ENCODE measurements around the gene TUBB8. TPM values are rescaled to one million over a fixed set of nuclear protein-coding genes. Genes with fewer than 3 reads are reported as not detected.

The TUBB8 gene
- total and polyA plus RNA-seq, 10 of the 15 experiments (the other 5 are each of a cell fraction or from before 2014, with no cell fraction given): not detected

DNA sequence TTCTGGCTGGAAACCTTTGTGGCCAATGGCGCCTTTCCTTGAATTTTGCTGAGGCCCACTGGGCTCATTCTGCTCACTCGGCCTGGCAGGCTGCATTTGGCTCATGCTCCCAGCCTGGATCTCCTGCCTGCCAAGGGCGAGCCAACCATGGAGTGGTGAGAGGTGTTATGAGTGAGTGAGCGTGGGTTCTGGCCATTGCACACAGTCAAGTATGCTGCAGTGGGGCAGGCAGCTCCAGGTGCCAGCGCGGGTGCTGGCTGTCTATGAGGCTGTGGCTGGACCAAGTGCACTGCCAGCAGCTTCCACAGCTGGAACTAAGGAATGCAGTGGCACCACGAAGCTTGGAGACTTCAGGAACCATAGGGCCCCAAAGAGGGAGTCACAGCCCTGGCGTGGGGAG lies 42.2 kb upstream of the TUBB8 start:
- BruUV-seq (replicated peaks): no TSS peak
- ATAC-seq (no peak), DNase-seq (ENCODE audit: low read depth, low spot score) (no peak), FAIRE-seq (no peak)
- Histone ChIP-seq H3K27me3 (replicated peaks in 1 of 2; ENCODE audit: control insufficient read depth in 2 of 2, insufficient read depth in 2 of 2, low read length in 1 of 2) (no peaks in the 10 kb centered on the region), H2AFZ (ENCODE audit: control insufficient read depth, low read depth, low read length) (no peak overlapping the region), H3K4me1 (ENCODE audit: control insufficient read depth, insufficient read depth, low read length) (no peaks in the 10 kb centered on the region), H3K9me3 (replicated peaks; ENCODE audit: control insufficient read depth, insufficient read depth, low read length) (no peaks in the 10 kb centered on the region; the same call in 2 of the 3 replicates), H3K4me3 (no peak overlapping the region), H4K20me1 (ENCODE audit: control insufficient read depth, insufficient read depth) (no peaks in the 10 kb centered on the region), H3K27ac (ENCODE audit: control insufficient read depth, insufficient read depth) (no peak overlapping the region), H3K36me3 (ENCODE audit: control insufficient read depth in 2 of 2, insufficient read depth in 2 of 2, low read length in 1 of 2) (no peaks in the 10 kb centered on the region), H3K4me2 (ENCODE audit: control insufficient read depth, insufficient read depth) (no peak overlapping the region), H3K79me2 (ENCODE audit: control insufficient read depth, insufficient read depth, low read length) (no peaks in the 10 kb centered on the region), H3K9ac (ENCODE audit: control insufficient read depth, insufficient read depth, low read length) (no peak overlapping the region)
- in situ Hi-C loops (cut with MboI): no loop called here
- POLR2A ChIA-PET: no interaction called here
- TF ChIP-seq SMC3 (IDR thresholded peaks at IDR 0.05; ENCODE audit: borderline replicate concordance, low read length): no peak
- no peak for TF ChIP-seq NR2C1 (IDR thresholded peaks at IDR 0.05)
- no peak for TF ChIP-seq MTA2 (IDR thresholded peaks at IDR 0.05; ENCODE audit: low read depth)
- no peak for TF ChIP-seq EP300 (IDR thresholded peaks at IDR 0.05; ENCODE audit: borderline replicate concordance in 1 of 2, control insufficient read depth in 1 of 2, low read depth in 2 of 2, low read length in 2 of 2)
- TF ChIP-seq IKZF2 (IDR thresholded peaks at IDR 0.05): no peak
- no peak for TF ChIP-seq ETV6 (conservative IDR thresholded peaks at IDR 0.05 in 1 of 2, IDR thresholded peaks at IDR 0.05 in 1 of 2; ENCODE audit: borderline replicate concordance in 1 of 2, low read depth in 1 of 2)
- no peak for TF ChIP-seq STAT1 (conservative IDR thresholded peaks at IDR 0.05)
- no peak for TF ChIP-seq KDM1A (IDR thresholded peaks at IDR 0.05; ENCODE audit: borderline replicate concordance)
- TF ChIP-seq, protein P1, sequence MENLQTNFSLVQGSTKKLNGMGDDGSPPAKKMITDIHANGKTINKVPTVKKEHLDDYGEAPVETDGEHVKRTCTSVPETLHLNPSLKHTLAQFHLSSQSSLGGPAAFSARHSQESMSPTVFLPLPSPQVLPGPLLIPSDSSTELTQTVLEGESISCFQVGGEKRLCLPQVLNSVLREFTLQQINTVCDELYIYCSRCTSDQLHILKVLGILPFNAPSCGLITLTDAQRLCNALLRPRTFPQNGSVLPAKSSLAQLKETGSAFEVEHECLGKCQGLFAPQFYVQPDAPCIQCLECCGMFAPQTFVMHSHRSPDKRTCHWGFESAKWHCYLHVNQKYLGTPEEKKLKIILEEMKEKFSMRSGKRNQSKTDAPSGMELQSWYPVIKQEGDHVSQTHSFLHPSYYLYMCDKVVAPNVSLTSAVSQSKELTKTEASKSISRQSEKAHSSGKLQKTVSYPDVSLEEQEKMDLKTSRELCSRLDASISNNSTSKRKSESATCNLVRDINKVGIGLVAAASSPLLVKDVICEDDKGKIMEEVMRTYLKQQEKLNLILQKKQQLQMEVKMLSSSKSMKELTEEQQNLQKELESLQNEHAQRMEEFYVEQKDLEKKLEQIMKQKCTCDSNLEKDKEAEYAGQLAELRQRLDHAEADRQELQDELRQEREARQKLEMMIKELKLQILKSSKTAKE (IDR thresholded peaks at IDR 0.05; ENCODE audit: low read depth, poor library complexity, severe bottlenecking): no peak
- SMC1A ChIA-PET (ENCODE audit: uncharacterized antibody, unreplicated experiment): no interaction called here
- RAD21 ChIA-PET (ENCODE audit: unreplicated experiment): no interaction called here
- intact Hi-C loops (cut with micrococcal nuclease; ENCODE audit: unreplicated experiment): no loop called here
- CTCF ChIA-PET: no interaction called here
- WGBS (ENCODE audit: insufficient coverage, insufficient replicate concordance, low lambda C conversion rate, missing lambda C conversion rate): 31% methylated on average over 8 of the region's 8 CpGs

Measured in GM12878 (cell line).